ENCODE measurements around the gene OR2AE1.
"Not testable (repeated sequence)": the region's sequence is repeated elsewhere in the genome, so short reads cannot be mapped to it uniquely, and the experiment has no call there.

Gene OR2AE1, protein sequence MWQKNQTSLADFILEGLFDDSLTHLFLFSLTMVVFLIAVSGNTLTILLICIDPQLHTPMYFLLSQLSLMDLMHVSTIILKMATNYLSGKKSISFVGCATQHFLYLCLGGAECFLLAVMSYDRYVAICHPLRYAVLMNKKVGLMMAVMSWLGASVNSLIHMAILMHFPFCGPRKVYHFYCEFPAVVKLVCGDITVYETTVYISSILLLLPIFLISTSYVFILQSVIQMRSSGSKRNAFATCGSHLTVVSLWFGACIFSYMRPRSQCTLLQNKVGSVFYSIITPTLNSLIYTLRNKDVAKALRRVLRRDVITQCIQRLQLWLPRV

DNA sequence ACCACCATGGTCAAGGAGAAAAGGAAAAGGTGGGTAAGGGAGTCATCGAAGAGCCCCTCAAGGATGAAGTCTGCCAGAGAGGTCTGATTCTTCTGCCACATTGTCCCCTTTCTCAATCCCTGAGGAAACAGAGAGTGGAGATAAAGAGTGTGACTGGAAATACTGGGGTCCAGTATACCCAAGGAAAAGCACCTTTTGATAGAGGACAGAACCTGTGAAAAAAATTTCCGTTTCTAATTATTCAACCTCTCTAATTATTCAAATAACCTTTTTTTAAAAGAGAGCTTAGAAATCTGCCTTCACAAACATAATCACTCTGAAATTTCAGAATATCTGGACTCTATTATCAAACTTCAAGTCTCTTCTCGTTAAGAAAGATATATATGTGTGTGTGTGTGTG is at the start of gene OR2AE1:
OR2AE1 (minus strand) TSS at position 101 of the 400 bp plus-strand sequence; CDS start at position 101, 0 bp downstream.
- DNase-seq, result no peak

DNA sequence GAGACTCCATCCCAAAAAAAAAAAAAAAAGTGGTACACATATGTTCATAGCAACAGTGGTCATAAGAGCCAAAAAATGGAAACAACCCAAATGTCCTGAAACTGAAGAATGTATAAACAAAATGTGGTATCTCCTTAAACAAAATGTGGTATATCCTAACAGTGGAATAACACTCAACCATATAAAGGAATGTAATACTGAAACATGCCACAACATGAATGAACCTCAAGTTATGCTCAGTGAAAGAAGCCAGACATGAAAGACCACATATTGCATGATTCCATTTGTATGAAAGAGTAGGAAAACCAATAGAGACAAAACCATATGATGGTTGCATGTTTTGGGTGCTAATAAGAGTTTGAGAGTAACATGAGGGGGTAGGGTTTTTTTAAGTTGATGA is 49.5 kb upstream of the OR2AE1 start:
- no peak for DNase-seq

DNA sequence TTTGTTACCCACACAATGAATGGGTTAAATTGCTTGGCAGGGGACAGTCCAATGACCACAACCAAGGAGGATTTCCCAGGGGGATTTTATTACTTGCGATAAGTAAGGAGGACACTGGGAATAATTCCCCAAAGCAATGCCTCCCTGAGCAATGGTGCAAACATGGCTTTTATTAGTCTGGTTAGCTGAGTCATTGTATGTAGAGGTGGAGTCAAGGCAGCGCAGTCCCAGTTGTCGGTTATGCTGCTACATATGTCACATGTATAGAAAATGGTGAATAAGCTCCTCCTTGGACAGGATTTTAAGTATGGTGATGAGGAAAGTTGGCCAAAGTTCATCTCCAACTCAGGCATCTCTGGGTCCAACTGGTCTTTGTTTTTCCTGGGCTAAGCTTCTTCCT is 46.4 kb upstream of the OR2AE1 start:
- no peak for DNase-seq

DNA sequence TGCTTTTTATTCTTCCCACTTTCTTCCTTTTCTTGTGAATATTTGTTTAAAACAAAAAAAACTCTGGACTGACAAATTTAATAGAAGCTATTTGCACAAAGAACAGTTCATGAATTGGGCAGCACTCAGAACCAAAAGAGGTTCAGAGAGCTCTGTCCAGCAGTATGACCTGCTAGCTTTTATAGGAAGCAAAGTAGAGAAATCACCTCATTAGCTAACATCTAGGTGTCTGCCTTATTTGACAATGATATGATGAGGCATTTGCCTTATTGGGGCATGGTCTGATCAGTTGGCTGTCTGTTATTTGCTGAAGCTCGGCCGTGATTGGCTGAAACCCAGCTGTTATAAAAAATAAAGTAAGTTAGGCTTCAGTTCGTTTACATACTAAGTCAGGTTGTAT is 43.3 kb upstream of the OR2AE1 start:
- no peak for DNase-seq

DNA sequence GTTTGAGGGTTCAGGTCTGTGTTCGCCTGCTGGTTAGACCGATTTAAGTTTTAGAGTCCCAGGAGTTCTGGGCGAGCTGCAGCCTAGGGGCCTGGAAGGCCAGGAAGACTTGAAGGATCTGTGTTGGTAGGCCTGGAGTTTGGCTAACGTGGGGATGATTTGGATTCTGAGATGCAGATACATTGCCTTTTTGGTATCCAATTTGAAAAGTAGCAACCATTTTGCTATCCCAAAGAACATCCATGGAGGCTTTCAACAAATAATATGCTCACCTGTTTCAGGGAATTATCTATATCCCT is 42.9 kb upstream of the OR2AE1 start:
- no peak for DNase-seq

DNA sequence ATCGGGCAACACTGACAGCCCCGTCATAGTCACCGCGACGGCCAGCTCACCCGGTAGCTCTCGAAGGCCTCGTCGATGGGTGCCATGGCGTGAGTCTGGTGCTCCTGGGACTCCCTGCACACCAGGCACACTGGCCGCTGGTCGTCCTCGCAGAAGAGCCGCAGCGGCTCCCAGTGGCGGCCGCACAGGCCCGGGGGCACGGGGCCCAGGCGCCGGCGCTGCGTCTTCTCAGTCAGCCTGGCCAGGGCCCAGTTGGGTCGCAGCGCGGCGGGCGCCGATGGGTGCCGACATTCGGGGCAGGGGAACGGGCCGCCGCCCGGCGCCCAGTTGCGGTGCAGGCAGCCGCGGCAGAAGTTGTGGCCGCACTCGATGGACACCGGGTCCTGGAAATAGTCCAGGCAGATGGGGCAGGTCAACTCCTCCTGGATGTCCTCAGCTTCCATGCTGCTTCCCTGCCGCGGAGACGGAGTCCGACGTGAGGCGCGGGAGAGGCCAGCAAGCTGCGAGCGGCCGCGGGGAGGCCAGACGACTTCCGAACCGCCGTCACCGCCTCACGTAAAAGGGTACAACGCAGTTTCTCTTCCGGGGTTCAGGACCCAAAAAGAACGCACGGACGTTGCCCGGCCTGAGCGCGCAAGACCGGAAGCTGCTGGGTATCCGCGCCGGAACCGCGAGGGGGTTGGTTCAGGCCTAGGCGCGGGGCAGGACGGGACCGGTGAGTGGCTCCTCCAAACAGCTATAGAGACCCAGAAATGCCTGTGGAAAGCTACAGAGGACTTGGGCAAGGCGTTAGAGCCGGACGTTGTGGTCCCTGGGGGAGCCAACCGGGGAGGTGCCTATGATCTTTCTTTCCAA is 42.4 kb upstream of the OR2AE1 start, which contains the start of gene TRIM4:
TRIM4 (minus strand) TSS at position 572 of the 855 bp plus-strand sequence; CDS start at position 443, 129 bp downstream.
- peak; percentile 66 for DNase-seq

DNA sequence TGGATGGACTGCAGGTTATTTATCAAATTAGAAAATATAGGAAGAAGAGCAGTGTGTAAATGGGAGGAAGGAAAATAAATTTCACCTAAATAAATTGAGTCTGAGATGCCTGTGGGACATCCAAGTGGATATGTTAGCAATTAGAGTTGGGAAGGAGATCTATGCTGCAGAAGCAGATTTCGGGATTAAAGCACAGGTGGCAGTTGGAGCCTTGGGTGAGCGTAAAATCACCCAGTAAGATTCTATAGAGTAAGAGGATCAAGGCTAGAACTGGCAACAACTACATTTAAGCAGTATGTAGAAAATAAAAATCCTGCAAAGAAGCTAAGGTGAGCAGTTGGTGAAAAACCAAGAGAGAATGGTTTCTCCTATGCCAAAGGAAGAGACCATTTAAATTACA is 34.1 kb upstream of the OR2AE1 start:
- DNase-seq, result no peak

DNA sequence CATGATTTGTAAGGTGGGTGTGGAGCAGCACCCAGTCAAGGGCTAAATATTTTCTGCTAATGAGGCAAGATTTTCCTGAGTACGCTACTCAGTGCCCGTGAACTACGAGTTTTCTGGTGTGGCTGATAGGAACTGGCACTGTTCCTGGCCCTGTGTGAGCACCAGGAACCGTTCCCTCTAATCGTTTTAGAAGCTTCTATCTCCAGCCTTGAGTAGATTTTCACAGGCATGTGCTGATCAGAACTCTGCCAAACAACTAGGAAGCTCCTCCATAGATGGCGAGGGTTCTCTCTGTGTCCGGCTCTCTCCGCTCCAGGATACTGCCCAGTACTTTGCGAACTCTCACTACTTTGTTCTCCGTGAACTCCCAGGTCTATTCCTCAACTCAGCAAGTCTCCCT is 24.7 kb upstream of the OR2AE1 start:
- no peak for DNase-seq

DNA sequence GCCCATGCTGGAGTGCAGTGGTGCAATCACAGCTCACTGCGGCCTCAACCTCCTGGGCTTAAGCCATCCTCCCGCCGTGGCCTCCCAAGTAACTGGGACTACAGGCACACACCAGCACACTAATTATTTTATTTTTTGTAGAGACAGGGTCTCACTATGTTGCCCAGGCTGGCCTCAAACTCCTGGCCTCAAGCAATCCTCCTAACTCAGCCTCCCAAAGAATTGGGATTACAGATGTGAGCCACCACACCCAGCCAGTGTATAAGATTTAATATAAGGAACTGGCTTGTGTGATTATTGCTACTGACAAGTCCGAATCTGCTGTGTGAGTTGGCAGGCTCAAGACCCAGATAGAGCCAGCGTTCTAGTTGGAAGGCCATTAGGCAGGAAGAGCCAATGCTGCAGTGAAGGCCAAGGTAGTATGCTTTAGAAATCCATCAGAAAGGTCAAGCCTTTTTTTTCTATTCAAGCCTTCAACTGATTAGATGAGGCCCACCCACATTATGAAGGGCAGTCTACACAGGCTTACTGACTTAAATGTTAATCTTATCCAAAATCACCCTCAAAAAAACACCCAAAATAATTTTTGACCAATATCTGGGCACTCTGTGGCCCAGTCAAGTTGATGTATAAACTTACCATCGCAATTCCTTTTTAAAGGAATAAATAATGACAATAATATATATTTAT is 23.1 kb upstream of the OR2AE1 start:
- no peak for DNase-seq

DNA sequence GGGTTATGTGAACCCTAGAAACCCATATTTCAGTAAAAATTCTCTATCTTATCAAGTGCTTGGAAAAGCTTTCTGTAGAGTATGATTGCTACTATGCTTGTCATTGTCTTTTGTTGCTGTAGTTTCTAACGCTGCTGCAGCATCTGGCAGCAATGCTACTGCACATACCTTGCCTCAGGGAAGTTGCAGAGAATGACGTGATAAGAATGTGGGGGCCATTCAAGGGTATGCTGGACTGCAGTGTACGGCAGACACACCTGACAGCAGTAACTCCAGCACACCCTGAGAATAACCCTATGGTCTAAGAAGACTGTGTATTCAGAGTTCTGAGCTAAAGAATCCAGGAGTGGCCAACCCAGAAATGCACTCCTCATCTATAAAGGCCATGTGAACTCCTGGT is 22.0 kb upstream of the OR2AE1 start:
- no peak for DNase-seq

DNA sequence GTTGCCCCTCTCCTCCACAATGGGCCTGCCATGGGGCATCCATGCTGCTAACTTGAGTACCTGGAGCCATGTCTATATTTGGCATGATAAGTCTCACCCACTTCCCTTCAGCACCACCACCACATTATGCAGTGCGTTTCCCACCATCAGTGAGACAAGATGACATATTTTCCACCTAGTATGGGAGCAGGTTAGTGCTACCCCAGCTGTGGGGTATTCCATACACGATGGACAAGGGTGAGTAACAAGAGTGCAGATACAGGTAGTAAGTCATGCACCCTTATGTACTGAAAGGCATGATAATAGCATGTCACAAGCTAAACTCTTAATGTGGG is 21.2 kb upstream of the OR2AE1 start:
- no peak for DNase-seq

DNA sequence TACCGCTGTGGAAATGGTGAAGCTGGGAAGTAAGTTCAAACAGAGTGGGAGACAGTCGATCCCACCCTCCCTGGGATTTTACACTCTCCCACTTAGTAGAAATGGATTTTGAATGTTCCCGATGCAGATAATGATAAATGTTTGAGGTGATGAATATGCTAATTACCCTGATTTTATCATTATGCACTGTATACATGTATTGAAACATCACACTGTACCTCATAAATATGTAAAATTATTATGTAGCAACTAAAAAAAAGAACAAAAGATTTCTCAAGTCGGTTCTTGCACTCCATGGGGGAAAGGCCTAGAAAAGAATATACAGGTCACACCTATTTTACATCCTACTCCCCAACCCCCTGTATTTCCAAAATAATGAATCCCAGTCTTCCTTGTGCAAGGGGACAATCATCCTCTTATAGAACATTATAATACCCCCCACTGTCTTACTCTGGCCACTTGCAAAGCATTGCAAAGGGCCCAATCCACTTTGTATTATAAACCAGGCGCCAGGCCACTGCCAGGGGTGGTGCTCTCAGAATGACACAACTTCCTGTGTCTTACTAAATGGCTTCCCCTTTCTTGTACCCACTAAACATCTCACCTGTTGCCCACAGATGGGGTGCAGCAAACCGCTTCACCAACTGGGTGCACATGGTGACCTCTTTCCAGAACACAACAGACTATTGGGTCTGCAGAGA is 20.6 kb upstream of the OR2AE1 start:
- no peak for DNase-seq

DNA sequence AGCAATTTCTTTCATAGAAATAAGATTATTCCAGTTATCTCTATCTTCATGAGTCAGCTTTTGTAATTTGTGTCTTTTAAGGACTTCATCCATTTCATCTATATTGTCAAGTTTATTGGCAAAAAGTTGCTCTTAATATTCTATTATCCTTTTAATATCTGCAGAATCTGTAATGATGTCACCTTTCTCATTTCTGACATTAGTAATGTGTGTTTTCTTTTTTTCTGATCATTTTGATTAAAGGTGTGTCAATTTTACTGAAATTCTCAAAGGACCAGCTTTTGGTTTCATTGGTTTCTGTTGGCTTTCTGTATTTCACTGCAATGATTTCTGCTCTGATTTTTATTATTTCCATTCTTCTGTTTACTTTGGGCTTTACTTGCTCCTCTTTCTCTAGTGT is 17.9 kb upstream of the OR2AE1 start:
- no peak for DNase-seq

DNA sequence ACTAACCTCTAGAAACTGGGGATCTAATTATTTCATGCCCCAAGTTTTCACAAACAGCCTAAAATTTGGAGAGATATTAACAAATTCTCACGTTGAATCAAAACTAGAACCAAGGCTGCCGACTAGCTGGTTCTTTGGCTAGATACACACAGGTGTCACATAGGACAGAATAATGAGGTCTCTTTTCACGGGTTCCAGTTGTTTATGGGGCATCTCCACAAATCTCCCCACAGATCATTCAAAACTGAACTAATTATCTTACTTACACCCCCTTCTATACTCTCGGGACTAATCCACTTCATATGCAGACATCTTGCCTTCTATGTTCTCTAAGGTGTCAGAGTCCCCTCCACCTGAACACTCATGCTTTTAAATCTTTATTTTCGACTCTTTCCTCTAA is 16.4 kb upstream of the OR2AE1 start:
- DNase-seq, result no peak

DNA sequence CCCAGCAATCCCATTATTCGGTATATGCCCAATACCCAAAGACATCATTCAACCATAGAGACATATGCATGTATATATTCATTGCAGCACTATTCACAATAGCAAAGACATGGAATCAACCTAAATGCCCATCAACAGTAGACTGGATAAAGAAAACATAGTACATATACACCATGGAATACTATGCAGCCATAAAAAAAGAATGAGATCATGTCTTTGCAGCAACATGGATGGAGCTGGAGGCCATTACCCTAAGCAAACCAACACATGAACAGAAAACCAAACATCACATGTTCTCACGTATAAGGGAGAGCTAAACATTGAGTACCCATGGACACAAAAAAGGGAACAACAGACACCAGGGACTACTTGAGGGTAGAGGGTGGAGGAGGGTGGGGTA is 13.5 kb upstream of the OR2AE1 start:
- not testable (repeated sequence) for DNase-seq

DNA sequence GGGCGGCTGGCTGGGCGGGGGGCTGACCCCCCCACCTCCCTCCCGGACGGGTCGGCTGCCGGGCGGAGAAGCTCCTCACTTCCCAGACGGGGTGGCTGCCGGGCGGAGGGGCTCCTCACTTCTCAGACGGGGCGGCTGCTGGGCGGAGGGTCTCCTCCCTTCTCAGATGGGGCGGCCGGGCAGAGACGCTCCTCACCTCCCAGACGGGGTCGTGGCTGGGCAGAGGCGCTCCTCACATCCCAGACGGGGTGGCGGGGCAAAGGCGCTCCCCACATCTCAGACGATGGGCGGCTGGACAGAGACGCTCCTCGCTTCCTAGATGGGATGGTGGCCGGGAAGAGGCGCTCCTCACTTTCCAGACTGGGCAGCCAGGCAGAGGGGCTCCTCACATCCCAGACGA is 11.5 kb upstream of the OR2AE1 start:
- DNase-seq, result not testable (repeated sequence)

DNA sequence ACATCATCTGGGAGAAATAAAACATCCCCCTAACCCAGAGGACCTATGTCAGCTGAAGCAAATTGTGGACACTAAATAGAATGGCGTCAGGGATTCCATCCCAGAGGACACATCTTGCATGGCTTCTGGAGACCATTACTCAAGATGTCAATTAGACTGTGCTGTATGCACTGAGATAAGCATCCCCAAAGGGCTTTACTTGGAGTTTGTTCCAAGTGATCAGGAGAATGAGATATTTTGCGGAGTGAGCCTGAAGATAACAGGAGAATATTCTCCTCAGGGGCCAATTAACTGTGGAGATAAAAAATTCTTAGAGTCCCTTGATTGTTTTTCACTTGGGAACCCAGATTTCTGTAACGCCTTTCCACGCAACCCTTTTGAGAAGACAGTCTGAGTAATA is 4.5 kb upstream of the OR2AE1 start:
- no peak for DNase-seq

DNA sequence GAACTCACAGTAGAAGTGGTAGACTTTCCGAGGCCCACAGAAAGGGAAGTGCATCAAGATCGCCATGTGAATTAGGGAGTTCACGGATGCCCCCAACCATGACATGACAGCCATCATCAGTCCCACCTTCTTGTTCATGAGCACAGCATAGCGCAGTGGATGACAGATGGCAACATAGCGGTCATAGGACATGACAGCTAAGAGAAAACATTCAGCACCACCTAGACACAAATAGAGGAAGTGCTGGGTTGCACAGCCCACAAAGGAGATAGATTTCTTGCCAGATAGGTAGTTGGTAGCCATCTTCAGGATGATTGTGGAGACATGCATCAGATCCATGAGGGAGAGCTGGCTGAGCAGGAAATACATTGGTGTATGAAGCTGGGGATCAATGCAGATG is 342 bp downstream of the OR2AE1 start:
- no peak for DNase-seq

DNA sequence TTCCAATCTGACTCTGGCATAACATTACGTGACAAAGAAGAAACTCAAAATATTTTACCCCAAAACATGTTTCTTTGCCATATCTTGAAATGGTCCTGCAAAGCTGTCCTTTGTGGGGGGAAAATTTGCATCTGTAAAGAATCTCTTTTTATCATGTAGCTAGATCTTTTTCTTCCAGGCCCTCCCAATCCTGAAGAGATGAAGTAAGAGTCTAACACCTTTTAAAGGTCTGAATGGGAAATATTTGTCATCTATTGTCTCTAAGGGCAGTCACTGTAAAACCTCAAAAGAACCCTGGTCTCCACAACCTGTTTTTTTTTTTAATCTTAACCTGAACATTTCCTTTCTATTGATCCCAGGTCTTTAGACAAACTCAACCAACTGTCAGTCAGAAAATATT is 8.6 kb downstream of the OR2AE1 start:
- no peak for DNase-seq

DNA sequence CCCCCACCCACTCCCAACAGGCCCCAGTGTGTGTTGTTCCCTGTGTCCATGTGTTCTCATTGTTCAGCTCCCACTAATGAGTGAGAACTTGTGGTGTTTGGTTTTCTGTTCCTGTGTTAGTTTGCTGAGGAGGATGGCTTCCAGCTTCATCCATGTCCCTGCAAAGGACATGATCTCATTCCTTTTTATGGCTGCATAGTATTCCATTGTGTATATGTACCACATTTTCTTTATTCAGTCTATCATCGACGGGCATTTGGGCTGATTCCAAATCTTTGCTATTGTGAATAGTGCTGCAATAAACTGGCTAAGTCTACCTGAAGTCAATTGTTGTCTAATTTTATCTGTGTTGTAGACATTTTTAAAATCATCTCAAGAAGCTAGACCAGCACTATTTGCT is 9.4 kb downstream of the OR2AE1 start:
- DNase-seq, result not testable (repeated sequence)

DNA sequence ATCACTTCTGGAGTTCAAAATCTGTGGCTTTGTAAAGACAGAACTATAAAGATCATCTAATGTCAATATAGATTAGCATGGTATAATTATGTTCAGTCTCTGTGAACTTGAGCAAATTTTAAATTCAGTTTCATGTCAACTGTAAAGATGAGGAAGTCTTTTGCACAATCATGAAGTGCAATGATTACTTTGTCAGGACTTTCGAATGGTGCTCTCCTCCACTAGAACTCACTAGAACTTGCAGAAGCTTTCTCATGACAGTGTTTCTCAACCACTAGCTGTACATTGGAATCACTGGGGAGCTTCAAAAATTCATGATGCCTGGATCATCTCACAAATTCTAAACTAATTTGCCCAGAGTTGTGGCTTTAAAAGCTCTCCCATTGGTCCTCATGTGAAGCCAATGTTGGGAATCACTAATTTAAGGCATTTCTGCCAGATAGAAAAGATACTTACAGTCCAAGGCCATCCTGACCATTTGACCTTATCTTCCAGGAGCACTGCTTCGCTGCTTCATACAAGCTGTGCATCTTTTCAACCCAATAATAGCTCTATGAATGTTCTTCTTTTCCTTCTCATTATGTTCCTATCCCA is 12.9 kb downstream of the OR2AE1 start:
- DNase-seq, result no peak

DNA sequence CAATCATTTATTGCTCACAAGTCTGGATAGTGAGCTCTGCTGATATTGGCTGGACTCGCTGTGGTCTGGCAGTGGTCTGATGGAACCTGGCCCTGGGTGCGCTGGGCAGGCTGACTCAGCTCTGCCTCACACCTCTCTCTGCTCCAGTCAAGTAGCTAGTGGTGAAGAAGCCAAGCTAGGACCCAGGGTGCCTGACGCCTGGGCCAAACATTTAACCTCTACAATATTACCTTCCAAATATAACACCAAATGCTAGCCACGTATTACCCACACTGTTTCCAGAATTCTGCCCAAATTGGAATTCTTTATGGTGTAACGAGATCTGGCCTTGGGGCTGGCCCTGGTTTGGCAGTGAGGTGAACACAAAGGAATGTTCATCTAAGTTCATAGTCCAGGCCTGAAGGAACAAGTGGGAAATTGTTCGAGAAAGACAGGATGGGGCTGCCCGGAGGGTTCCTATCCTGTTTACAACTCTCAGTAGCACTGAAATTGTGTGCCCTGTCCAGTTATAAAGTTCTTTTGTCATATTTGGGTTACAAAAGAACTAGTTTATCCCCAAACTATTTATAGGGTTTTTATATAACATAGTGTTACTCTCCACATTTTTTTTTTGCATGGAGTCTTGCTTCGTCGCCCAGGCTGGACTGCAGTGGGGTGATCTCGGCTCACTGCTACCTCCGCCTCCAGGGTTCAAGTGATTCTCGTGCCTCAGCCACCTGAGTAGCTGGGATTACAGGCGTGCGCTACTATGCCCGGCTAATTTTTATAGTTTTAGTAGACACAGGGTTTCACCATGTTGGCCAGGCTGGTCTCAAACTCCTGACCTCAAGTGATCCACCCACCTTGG is 16.3 kb downstream of the OR2AE1 start:
- DNase-seq, result peak; percentile 34
